CD14-positive monocyte (primary cell): ENCODE results near the gene FGFRL1. TPM values are rescaled to one million over a fixed set of nuclear protein-coding genes. Genes with fewer than 3 reads are reported as not detected.

Source experiments
- DNase-seq, 3 donors: peaks; one replicate each; pipeline ENCODE4 v3.0.0-alpha.2; 2011 to 2022
- H2AFZ ChIP-seq: 2 replicates; pipeline ENCODE4 v1.6.0; 2012; ENCODE audit warnings: mild to moderate bottlenecking, low read depth, low read length, inconsistent platforms; ENCODE audit not compliant: insufficient read depth, poor library complexity, severe bottlenecking
- H3K27ac ChIP-seq, 2 donors: 1 replicate in 1 of 2; 2 replicates in 1 of 2; pipeline ENCODE4 v1.5.1; 2012 to 2013; ENCODE audit warnings: low read length in 2 of 2, control low read depth in 1 of 2, inconsistent platforms in 1 of 2, low read depth in 1 of 2, mild to moderate bottlenecking in 1 of 2
- H3K27me3 ChIP-seq, 2 donors: one replicate each; pipeline versions ENCODE4 v1.6.0 to v1.6.1; 2011 to 2013; ENCODE audit warnings: low read length in 2 of 2; ENCODE audit not compliant: control insufficient read depth in 2 of 2, insufficient read depth in 2 of 2
- H3K36me3 ChIP-seq, 2 donors: replicated peaks in 1 of 2; 1 replicate in 1 of 2; 2 replicates in 1 of 2; pipeline versions ENCODE4 v1.5.1 to v1.6.1; 2012 to 2013; ENCODE audit warnings: low read length in 2 of 2, control low read depth in 1 of 2, inconsistent platforms in 1 of 2, mild to moderate bottlenecking in 1 of 2; ENCODE audit not compliant: insufficient read depth in 2 of 2, control insufficient read depth in 1 of 2
- H3K4me1 ChIP-seq, 2 donors: 1 replicate in 1 of 2; 2 replicates in 1 of 2; pipeline versions ENCODE4 v1.5.1 to v1.6.1; 2012 to 2013; ENCODE audit warnings: low read length in 2 of 2, control low read depth in 1 of 2, inconsistent platforms in 1 of 2, mild to moderate bottlenecking in 1 of 2, moderate library complexity in 1 of 2; ENCODE audit not compliant: insufficient read depth in 2 of 2, control insufficient read depth in 1 of 2
- H3K4me2 ChIP-seq: replicated peaks from 2 replicates; pipeline ENCODE3; 2012; ENCODE audit warnings: low read length, moderate library complexity, mild to moderate bottlenecking; ENCODE audit not compliant: poor library complexity, severe bottlenecking; ENCODE audit errors: extremely low read depth
- H3K4me3 ChIP-seq, 3 experiments: fragments of 200-600 bp in 1 of 3; sonication (generic) in 1 of 3; replicated peaks in 1 of 3; 1 replicate in 2 of 3; 2 replicates in 1 of 3; pipeline ENCODE4 v1.5.1; 2011 to 2013; ENCODE audit warnings: low read length in 3 of 3, mild to moderate bottlenecking in 3 of 3, control low read depth in 2 of 3, low read depth in 2 of 3, inconsistent platforms in 1 of 3, moderate library complexity in 1 of 3
- H3K79me2 ChIP-seq: 2 replicates; pipeline ENCODE4 v1.6.0; 2012; ENCODE audit warnings: mild to moderate bottlenecking, control low read depth, inconsistent platforms, low read length, moderate library complexity; ENCODE audit not compliant: insufficient read depth
- H3K9ac ChIP-seq: 2 replicates; pipeline ENCODE4 v1.6.0; 2017; ENCODE audit warnings: low read length, mild to moderate bottlenecking; ENCODE audit not compliant: insufficient read depth, poor library complexity, severe bottlenecking
- H3K9me3 ChIP-seq, 2 donors: replicated peaks in 1 of 2; 1 replicate in 1 of 2; 2 replicates in 1 of 2; pipeline versions ENCODE4 v1.5.1 to v1.6.1; 2012 to 2013; ENCODE audit warnings: low read length in 2 of 2, control low read depth in 1 of 2; ENCODE audit not compliant: control insufficient read depth in 1 of 2, insufficient read depth in 1 of 2
- H4K20me1 ChIP-seq: 2 replicates; pipeline ENCODE4 v1.6.0; 2012; ENCODE audit warnings: mild to moderate bottlenecking, low read length, control low read depth, moderate library complexity; ENCODE audit not compliant: insufficient read depth
- H3K27ac Mint-ChIP-seq, 7 donors: one replicate each; pipeline ENCODE4 v1.8.0; 2020; ENCODE audit warnings: mild to moderate bottlenecking in 7 of 7, mixed read lengths in 7 of 7, moderate library complexity in 6 of 7, inconsistent platforms in 2 of 7
- H3K27me3 Mint-ChIP-seq, 3 donors: one replicate each; pipeline ENCODE4 v1.8.0; 2021 to 2022; ENCODE audit warnings: low read depth in 3 of 3, mild to moderate bottlenecking in 3 of 3, mixed read lengths in 3 of 3, moderate library complexity in 3 of 3, inconsistent platforms in 1 of 3
- H3K36me3 Mint-ChIP-seq, 2 donors: one replicate each; pipeline ENCODE4 v1.8.0; 2020; ENCODE audit warnings: mixed read lengths in 2 of 2, inconsistent platforms in 1 of 2, mild to moderate bottlenecking in 1 of 2
- H3K4me1 Mint-ChIP-seq: one replicate; pipeline ENCODE4 v1.8.0; 2020; ENCODE audit warnings: mild to moderate bottlenecking, mixed read lengths
- H3K4me3 Mint-ChIP-seq, 2 donors: one replicate each; pipeline ENCODE4 v1.8.0; 2020; ENCODE audit warnings: mild to moderate bottlenecking in 2 of 2, mixed read lengths in 2 of 2, moderate library complexity in 1 of 2
- H3K9me3 Mint-ChIP-seq, 7 donors: one replicate each; pipeline ENCODE4 v1.8.0; 2020 to 2022; ENCODE audit warnings: mixed read lengths in 7 of 7, mild to moderate bottlenecking in 6 of 7, moderate library complexity in 6 of 7, inconsistent platforms in 2 of 7
- CTCF ChIP-seq: fragments of 200-600 bp; IDR thresholded peaks from one replicate; pipeline ENCODE4 v1.8.0; 2022; ENCODE audit warnings: antibody characterized with exemption, mild to moderate bottlenecking
- WGBS: methylation state at CpG from one replicate; pipeline ENCODE4 v1.1.5; 2013; ENCODE audit warnings: missing lambda C conversion rate; ENCODE audit not compliant: insufficient coverage; 5-methylcytosine and 5-hydroxymethylcytosine counted together
- intact Hi-C, 2 donors: fragments of 100-400 bp; cut with micrococcal nuclease; formaldehyde crosslinking; loops; one replicate each; pipeline versions ENCODE4 v1.15.0 to v1.15.1; 2023
- polyA plus RNA-seq, 3 donors: library from polyadenylated mRNA; depleted of rRNA in 1 of 3; unstranded in 2 of 3; stranded (reverse) in 1 of 3; fragments of 300-500 nt in 2 of 3; fragments of >200 nt in 1 of 3; fragmentation: Illumina TruSeq in 2 of 3; gene quantifications; 1 replicate in 2 of 3; 2 replicates in 1 of 3; pipeline ENCODE4 v1.2.3, GENCODE V29; 2012 to 2021

The FGFRL1 gene
- polyA plus RNA-seq, 3 donors = 0.17 to 77.7 (median 0.28) TPM

- intact Hi-C loops = loop anchor here in 1 of 2 donors (5.0 kb wide), 1 partner anchor 40 kb away; no protein-coding TSS in a partner anchor
- WGBS = 93% methylated on average over 8 of the region's 17 CpGs
- peaks cover 0 to 8% (median 4%) of the 10 kb centered on the region in 7 donors for H3K9me3 Mint-ChIP-seq
- H3K27me3 Mint-ChIP-seq = peaks cover 5 to 38% (median 20%) of the 10 kb centered on the region in 3 donors
- H4K20me1 ChIP-seq = no peaks in the 10 kb centered on the region
- DNase-seq = no peak
- no peak overlapping the region for H2AFZ ChIP-seq
- H3K36me3 ChIP-seq = no peaks in the 10 kb centered on the region
- H3K27ac ChIP-seq = no peak overlapping the region
- no peak overlapping the region for H3K9ac ChIP-seq
- H3K79me2 ChIP-seq = no peaks in the 10 kb centered on the region
- H3K9me3 ChIP-seq = peaks cover 0 to 3% of the 10 kb centered on the region in 2 donors
- H3K27ac Mint-ChIP-seq = peak overlapping the region in 1 of 7 donors; percentile 50
- H3K4me1 ChIP-seq = peaks cover 14 to 17% of the 10 kb centered on the region in 2 donors
- peaks cover 0 to 2% of the 10 kb centered on the region in 2 donors for H3K36me3 Mint-ChIP-seq
- no peak for TF ChIP-seq CTCF
- no peak overlapping the region for H3K4me2 ChIP-seq
- no peak overlapping the region for H3K4me3 ChIP-seq
- H3K27me3 ChIP-seq = peaks cover 0 to 16% of the 10 kb centered on the region in 2 donors
- H3K4me1 Mint-ChIP-seq = peaks cover 13% of the 10 kb centered on the region
- no peak overlapping the region for H3K4me3 Mint-ChIP-seq
Measured at GRCh38 chr4:1042352-1043055, 31.1 kb downstream of the FGFRL1 start.

- peak overlapping the region; percentile 62 for H3K9ac ChIP-seq
- WGBS = 70% methylated on average over 7 of the region's 7 CpGs
- Mint-ChIP-seq H3K27me3 (peaks cover 5 to 43% (median 24%) of the 10 kb centered on the region in 3 donors), H3K9me3 (peaks cover 0 to 8% (median 4%) of the 10 kb centered on the region in 7 donors), H3K4me3 (peak overlapping the region in 1 of 2 donors; percentile 72), H3K27ac (peak overlapping the region; percentile 39 to 95 (median 74)), H3K4me1 (peaks cover 15% of the 10 kb centered on the region), H3K36me3 (peaks cover 0 to 2% of the 10 kb centered on the region in 2 donors)
- no peak for DNase-seq
- peak overlapping the region; percentile 41 for H3K4me2 ChIP-seq
- H4K20me1 ChIP-seq = no peaks in the 10 kb centered on the region
- H3K27me3 ChIP-seq = peaks cover 0 to 16% of the 10 kb centered on the region in 2 donors
- no peaks in the 10 kb centered on the region for H3K36me3 ChIP-seq
- H3K4me1 ChIP-seq = peaks cover 14 to 20% of the 10 kb centered on the region in 2 donors
- H3K79me2 ChIP-seq = no peaks in the 10 kb centered on the region
- peak overlapping the region in 1 of 2 donors; percentile 73 for H3K27ac ChIP-seq
- H3K9me3 ChIP-seq = peaks cover 0 to 3% of the 10 kb centered on the region in 2 donors
- intact Hi-C loops = loop anchor here in 1 of 2 donors (5.0 kb wide), 1 partner anchor 39 kb away; no protein-coding TSS in a partner anchor
- no peak overlapping the region for H2AFZ ChIP-seq
- TF ChIP-seq CTCF = no peak
- no peak overlapping the region for H3K4me3 ChIP-seq
Measured at GRCh38 chr4:1043162-1043561, 31.7 kb downstream of the FGFRL1 start.
